Ovary (tissue), 3 donors: ENCODE results near the gene FBXO45.

Experiments
- POLR2A ChIP-seq: fragments of 450-650 bp; IDR thresholded peaks from one replicate; pipeline ENCODE4 v1.6.1; 2017; ENCODE audit warnings: antibody characterized with exemption, mild to moderate bottlenecking, moderate library complexity
- TF ChIP-seq, protein P1 (sequence below), 3 donors: fragments of 450-650 bp in 2 of 3; fragments of 200-600 bp in 1 of 3; IDR thresholded peaks; one replicate each; pipeline versions ENCODE4 v1.5.1 to v1.8.0; 2016 to 2022; ENCODE audit warnings: antibody characterized with exemption in 3 of 3, mild to moderate bottlenecking in 1 of 3
- donor health status: DM: no; HTN: no; CAD: no.

DNA sequence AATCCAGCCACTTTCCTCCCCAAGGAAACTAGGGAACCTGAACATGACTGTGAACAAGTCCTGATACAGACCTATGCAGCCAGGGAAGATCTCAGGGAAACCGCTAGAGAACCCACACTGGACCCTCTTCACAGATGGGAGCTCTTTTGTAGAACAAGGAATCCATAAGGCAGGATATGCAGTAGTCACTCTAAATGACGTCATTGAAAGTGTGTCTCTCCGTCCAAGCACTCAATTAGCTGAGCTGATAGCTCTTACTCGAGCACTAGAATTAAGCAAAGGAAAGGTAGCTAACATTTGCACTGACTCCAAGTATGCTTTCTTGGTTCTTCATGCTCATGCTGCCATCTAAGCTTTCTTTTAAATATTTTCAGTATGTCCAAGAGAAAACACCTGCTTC lies 43.3 kb upstream of the FBXO45 start:
- TF ChIP-seq, protein P1, sequence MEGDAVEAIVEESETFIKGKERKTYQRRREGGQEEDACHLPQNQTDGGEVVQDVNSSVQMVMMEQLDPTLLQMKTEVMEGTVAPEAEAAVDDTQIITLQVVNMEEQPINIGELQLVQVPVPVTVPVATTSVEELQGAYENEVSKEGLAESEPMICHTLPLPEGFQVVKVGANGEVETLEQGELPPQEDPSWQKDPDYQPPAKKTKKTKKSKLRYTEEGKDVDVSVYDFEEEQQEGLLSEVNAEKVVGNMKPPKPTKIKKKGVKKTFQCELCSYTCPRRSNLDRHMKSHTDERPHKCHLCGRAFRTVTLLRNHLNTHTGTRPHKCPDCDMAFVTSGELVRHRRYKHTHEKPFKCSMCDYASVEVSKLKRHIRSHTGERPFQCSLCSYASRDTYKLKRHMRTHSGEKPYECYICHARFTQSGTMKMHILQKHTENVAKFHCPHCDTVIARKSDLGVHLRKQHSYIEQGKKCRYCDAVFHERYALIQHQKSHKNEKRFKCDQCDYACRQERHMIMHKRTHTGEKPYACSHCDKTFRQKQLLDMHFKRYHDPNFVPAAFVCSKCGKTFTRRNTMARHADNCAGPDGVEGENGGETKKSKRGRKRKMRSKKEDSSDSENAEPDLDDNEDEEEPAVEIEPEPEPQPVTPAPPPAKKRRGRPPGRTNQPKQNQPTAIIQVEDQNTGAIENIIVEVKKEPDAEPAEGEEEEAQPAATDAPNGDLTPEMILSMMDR (IDR thresholded peaks at IDR 0.05) = no peak
- no peak for TF ChIP-seq POLR2A
